Ureter (tissue), 1 donor: Measurements from ENCODE around the gene CMBL. TPM values are rescaled to one million over a fixed set of nuclear protein-coding genes. Genes with fewer than 3 reads are reported as not detected.

Experiments used
- total RNA-seq: library from RNA; stranded (reverse); gene quantifications from one replicate; pipeline ENCODE4 v1.2.4, GENCODE V29; 2023
- donor health status: DM: yes; HTN: yes; CAD: no.

Gene CMBL
- total RNA-seq, 1 donor from 2014 or later, result 20.7 TPM

Other genes with a start within 250 kb of the CMBL start
- 27.4 TPM for gene ATPSCKMT, start 58.0 kb downstream of the CMBL start, total RNA-seq
- gene CCT5, start 57.6 kb downstream of the CMBL start, total RNA-seq, result 158 TPM
- gene MARCHF6, start 45.8 kb upstream of the CMBL start, total RNA-seq, result 151 TPM
- not detected for gene ROPN1L, start 134.0 kb upstream of the CMBL start, total RNA-seq